GM20000 (cell line): ENCODE results near the gene EPB42.

Source experiments
- DNase-seq: peaks from one replicate; pipeline ENCODE4 v3.0.0; 2012; ENCODE audit warnings: low spot score
- CTCF ChIP-seq: IDR thresholded peaks from 2 replicates; pipeline ENCODE4 v1.5.1; 2012; ENCODE audit warnings: mild to moderate bottlenecking, control low read depth; ENCODE audit errors: extremely low read depth, missing control alignments

The EPB42 gene

GRCh38 chr15:43210807-43211206 is 10.0 kb downstream of the EPB42 start:
- DNase-seq: no peak
- TF ChIP-seq CTCF: no peak

GRCh38 chr15:43210172-43210745 is 10.6 kb downstream of the EPB42 start:
- DNase-seq: no peak
- no peak for TF ChIP-seq CTCF

- no peak for DNase-seq
- TF ChIP-seq CTCF: no peak
Observed at GRCh38 chr15:43209059-43209824, 11.6 kb downstream of the EPB42 start.

GRCh38 chr15:43208052-43209002 is 12.5 kb downstream of the EPB42 start:
- no peak for DNase-seq
- no peak for TF ChIP-seq CTCF

GRCh38 chr15:43207024-43207423 is 13.8 kb downstream of the EPB42 start:
- TF ChIP-seq CTCF: no peak

GRCh38 chr15:43206054-43206453 is 14.8 kb downstream of the EPB42 start:
- no peak for TF ChIP-seq CTCF
- DNase-seq: no peak

More at GRCh38 chr15:43207024-43207423, 13.8 kb downstream of the EPB42 start:
- DNase-seq: no peak
